ENCODE results near the gene SYNE1. TPM values are rescaled to one million over a fixed set of nuclear protein-coding genes. Genes with fewer than 3 reads are reported as not detected.

SYNE1 gene
- total RNA-seq, 2 donors from 2014 or later: 135 to 160 TPM

GRCh38 chr6:152170313-152170701 lies 466.9 kb downstream of the SYNE1 start:
- DNase-seq (ENCODE audit: low spot score): no peak
- Histone ChIP-seq H3K4me3 (no peak overlapping the region), H3K27me3 (no peaks in the 10 kb centered on the region), H3K4me1 (peaks cover 0 to 25% of the 10 kb centered on the region in 2 donors), H3K36me3 (peaks cover 13% of the 10 kb centered on the region), H3K27ac (peak overlapping the region; percentile 47 to 82), H3K9me3 (no peaks in the 10 kb centered on the region)
- no peak for TF ChIP-seq CTCF (IDR thresholded peaks at IDR 0.05)

GRCh38 chr6:152167641-152168603 lies 469.2 kb downstream of the SYNE1 start:
- H3K4me3 ChIP-seq: peak overlapping the region; percentile 25 to 31
- peaks cover 0 to 25% of the 10 kb centered on the region in 2 donors for H3K4me1 ChIP-seq
- H3K36me3 ChIP-seq: peaks cover 15% of the 10 kb centered on the region
- TF ChIP-seq CTCF (IDR thresholded peaks at IDR 0.05): no peak
- H3K9me3 ChIP-seq: no peaks in the 10 kb centered on the region
- H3K27me3 ChIP-seq: no peaks in the 10 kb centered on the region
- H3K27ac ChIP-seq: peak overlapping the region; percentile 67 to 88
- DNase-seq (ENCODE audit: low spot score): no peak

GRCh38 chr6:152166897-152167296 lies 470.3 kb downstream of the SYNE1 start:
- Histone ChIP-seq H3K4me1 (peaks cover 0 to 15% of the 10 kb centered on the region in 2 donors), H3K4me3 (peak overlapping the region; percentile 25 to 31), H3K9me3 (no peaks in the 10 kb centered on the region), H3K36me3 (peaks cover 15% of the 10 kb centered on the region), H3K27ac (peak overlapping the region; percentile 67 to 88), H3K27me3 (no peaks in the 10 kb centered on the region)
- no peak for DNase-seq (ENCODE audit: low spot score)
- TF ChIP-seq CTCF (IDR thresholded peaks at IDR 0.05): no peak

GRCh38 chr6:152166497-152166896 lies 470.7 kb downstream of the SYNE1 start:
- Histone ChIP-seq H3K27me3 (no peaks in the 10 kb centered on the region), H3K4me3 (peak overlapping the region; percentile 25 to 31), H3K4me1 (peaks cover 0 to 14% of the 10 kb centered on the region in 2 donors), H3K9me3 (no peaks in the 10 kb centered on the region), H3K36me3 (peaks cover 15% of the 10 kb centered on the region), H3K27ac (peak overlapping the region; percentile 67 to 88)
- no peak for TF ChIP-seq CTCF (IDR thresholded peaks at IDR 0.05)
- no peak for DNase-seq (ENCODE audit: low spot score)

- Histone ChIP-seq H3K4me3 (no peak overlapping the region), H3K27me3 (no peaks in the 10 kb centered on the region), H3K27ac (peak overlapping the region; percentile 6 to 88), H3K4me1 (peaks cover 0 to 8% of the 10 kb centered on the region in 2 donors), H3K9me3 (no peaks in the 10 kb centered on the region), H3K36me3 (peaks cover 20% of the 10 kb centered on the region)
- no peak for DNase-seq (ENCODE audit: low spot score)
- TF ChIP-seq CTCF (IDR thresholded peaks at IDR 0.05): no peak
These were observed 472.2 kb downstream of the SYNE1 start for GRCh38 chr6:152164957-152165356.

Measured in right atrium auricular region (tissue), 2 donors.